SK-N-SH (cell line): ENCODE measurements around the gene DIAPH1. TPM values are rescaled to one million over a fixed set of nuclear protein-coding genes. Genes with fewer than 3 reads are reported as not detected.

Experiments
- CTCF ChIA-PET: fragments of 300-600, 350-600 bp; formaldehyde crosslinking; extraction: SDS; loops from one replicate; lab custom pipeline; 2021; lab: Yijun Ruan, JAX
- POLR2A ChIA-PET: fragments of 350-600 bp; sonication (Branson Sonifier 250); formaldehyde crosslinking; extraction: SDS; loops from one replicate; lab custom pipeline; 2020; ENCODE audit warnings: antibody characterized with exemption, inconsistent platforms; lab: Yijun Ruan, JAX
- DNase-seq: peaks from one replicate; pipeline ENCODE4 v3.0.0; 2012
- H2AFZ ChIP-seq: fragments of 200-600 bp; sonication (generic); 2 replicates; pipeline ENCODE4 v1.8.1; 2016; ENCODE audit warnings: antibody characterized with exemption, mild to moderate bottlenecking, low read depth
- H3F3A ChIP-seq: fragments of 200-600 bp; sonication (generic); replicated peaks from 2 replicates; pipeline ENCODE3; 2016; ENCODE audit warnings: antibody characterized with exemption, mild to moderate bottlenecking; ENCODE audit not compliant: insufficient read depth
- H3K27ac ChIP-seq, 2 experiments: fragments of 200-500 bp in 1 of 2; fragments of 200-600 bp in 1 of 2; sonication (Bioruptor generic) in 1 of 2; sonication (generic), shearing (Covaris generic) in 1 of 2; 2 replicates each; pipeline versions ENCODE4 v1.5.1 to v1.6.1; 2014 to 2016; ENCODE audit warnings: low read depth in 2 of 2, inconsistent platforms in 1 of 2, low read length in 1 of 2, mild to moderate bottlenecking in 1 of 2, mixed read lengths in 1 of 2
- H3K27me3 ChIP-seq: fragments of 200-600 bp; sonication (generic), shearing (Covaris generic); 2 replicates; pipeline ENCODE4 v1.6.1; 2016; ENCODE audit warnings: mixed run types; ENCODE audit not compliant: insufficient read depth
- H3K36me3 ChIP-seq, 2 experiments: fragments of 200-500 bp in 1 of 2; fragments of 200-600 bp in 1 of 2; sonication (Bioruptor generic) in 1 of 2; sonication (generic) in 1 of 2; replicated peaks in 1 of 2; 2 replicates each; pipeline versions ENCODE3 to v1.5.1; 2014 to 2016; ENCODE audit warnings: low read length in 1 of 2, mild to moderate bottlenecking in 1 of 2; ENCODE audit not compliant: insufficient read depth in 2 of 2, control insufficient read depth in 1 of 2
- H3K4me1 ChIP-seq, 2 experiments: fragments of 200-500 bp in 1 of 2; fragments of 200-600 bp in 1 of 2; sonication (Bioruptor generic) in 1 of 2; sonication (generic), shearing (Covaris generic) in 1 of 2; 2 replicates each; pipeline versions ENCODE4 v1.5.1 to v1.6.1; 2014 to 2016; ENCODE audit warnings: low read depth in 1 of 2, low read length in 1 of 2, mixed run types in 1 of 2; ENCODE audit not compliant: insufficient read depth in 2 of 2, control insufficient read depth in 1 of 2
- H3K4me2 ChIP-seq: fragments of 200-600 bp; sonication (generic), shearing (Covaris generic); 2 replicates; pipeline ENCODE4 v1.6.1; 2017; ENCODE audit warnings: mixed run types
- H3K4me3 ChIP-seq, 2 experiments: fragments of 200-500 bp in 1 of 2; fragments of 200-600 bp in 1 of 2; sonication (Bioruptor generic) in 1 of 2; sonication (generic), shearing (Covaris generic) in 1 of 2; 2 replicates each; pipeline versions ENCODE4 v1.5.1 to v1.8.1; 2014 to 2016; ENCODE audit warnings: low read depth in 2 of 2, inconsistent platforms in 1 of 2, low read length in 1 of 2, mild to moderate bottlenecking in 1 of 2, mixed read lengths in 1 of 2, moderate library complexity in 1 of 2
- H3K79me2 ChIP-seq: fragments of 200-600 bp; sonication (generic); 2 replicates; pipeline ENCODE4 v1.8.1; 2017; ENCODE audit warnings: mild to moderate bottlenecking; ENCODE audit not compliant: insufficient read depth
- H3K9ac ChIP-seq: fragments of 200-600 bp; sonication (generic); 2 replicates; pipeline ENCODE4 v1.6.1; 2017; ENCODE audit warnings: mixed run types
- H3K9me2 ChIP-seq: fragments of 200-600 bp; sonication (generic); 2 replicates; pipeline ENCODE4 v1.6.1; 2017; ENCODE audit warnings: mixed run types
- H3K9me3 ChIP-seq: fragments of 200-600 bp; sonication (generic); 2 replicates; pipeline ENCODE4 v1.6.1; 2017; ENCODE audit warnings: mixed run types, mild to moderate bottlenecking, moderate library complexity
- H4K20me1 ChIP-seq: fragments of 200-600 bp; sonication (generic); 2 replicates; pipeline ENCODE4 v1.6.1; 2017; ENCODE audit warnings: mild to moderate bottlenecking, mixed run types; ENCODE audit not compliant: insufficient read depth
- EP300 ChIP-seq, 2 experiments: IDR thresholded peaks; 2 replicates each; pipeline versions ENCODE4 v1.4.0 to v1.6.1; 2012; ENCODE audit warnings: borderline replicate concordance in 1 of 2, low read depth in 1 of 2, low read length in 1 of 2
- FOSL2 ChIP-seq: IDR thresholded peaks from 2 replicates; pipeline ENCODE4 v1.4.0; 2012; ENCODE audit warnings: low read depth, mild to moderate bottlenecking, moderate library complexity, borderline replicate concordance
- FOXM1 ChIP-seq: IDR thresholded peaks from 2 replicates; pipeline ENCODE4 v1.4.0; 2012; ENCODE audit warnings: low read depth, mild to moderate bottlenecking
- GABPA ChIP-seq: IDR thresholded peaks from 2 replicates; pipeline ENCODE4 v1.4.0; 2012; ENCODE audit warnings: low read depth, mild to moderate bottlenecking
- GATA2 ChIP-seq: sonication (generic); formaldehyde crosslinking; IDR thresholded peaks from 2 replicates; pipeline ENCODE4 v1.5.0; 2020; ENCODE audit warnings: mild to moderate bottlenecking, missing genetic modification reagents
- JUND ChIP-seq: IDR thresholded peaks from 2 replicates; pipeline ENCODE4 v1.4.0; 2012
- MEF2A ChIP-seq: IDR thresholded peaks from 2 replicates; pipeline ENCODE4 v1.4.0; 2012; ENCODE audit warnings: low read depth, borderline replicate concordance
- NFIC ChIP-seq: IDR thresholded peaks from 2 replicates; pipeline ENCODE4 v1.4.0; 2012; ENCODE audit warnings: borderline replicate concordance
- NRF1 ChIP-seq: IDR thresholded peaks from 2 replicates; pipeline ENCODE4 v1.6.1; 2012; ENCODE audit warnings: low read depth, mild to moderate bottlenecking, low read length
- POLR2AphosphoS5 ChIP-seq: IDR thresholded peaks from 2 replicates; pipeline ENCODE4 v1.6.1; 2012; ENCODE audit warnings: low read depth, low read length
- RAD21 ChIP-seq: IDR thresholded peaks from 2 replicates; pipeline ENCODE4 v1.6.1; 2012; ENCODE audit warnings: mild to moderate bottlenecking, low read length
- RXRA ChIP-seq: IDR thresholded peaks from 2 replicates; pipeline ENCODE4 v1.4.0; 2012; ENCODE audit warnings: low read depth, mild to moderate bottlenecking, borderline replicate concordance
- SIN3A ChIP-seq: IDR thresholded peaks from 2 replicates; pipeline ENCODE4 v1.6.1; 2012; ENCODE audit warnings: low read depth, mild to moderate bottlenecking, low read length, moderate library complexity, borderline replicate concordance
- SMC3 ChIP-seq: IDR thresholded peaks from 2 replicates; pipeline ENCODE4 v1.6.1; 2012; ENCODE audit warnings: low read depth, low read length, improper control_type of control experiment
- TAF1 ChIP-seq: IDR thresholded peaks from 2 replicates; pipeline ENCODE4 v1.6.1; 2012; ENCODE audit warnings: low read depth, mild to moderate bottlenecking, low read length, moderate library complexity, borderline replicate concordance
- TCF12 ChIP-seq: IDR thresholded peaks from 2 replicates; pipeline ENCODE4 v1.4.0; 2012
- TEAD4 ChIP-seq: IDR thresholded peaks from 2 replicates; pipeline ENCODE4 v1.4.0; 2012; ENCODE audit warnings: mild to moderate bottlenecking, borderline replicate concordance; ENCODE audit not compliant: insufficient read depth
- YY1 ChIP-seq: IDR thresholded peaks from 2 replicates; pipeline ENCODE4 v1.4.0; 2012; ENCODE audit warnings: low read depth, mild to moderate bottlenecking
- WGBS: methylation state at CpG from one replicate; pipeline ENCODE4 v1.1.6; 2017; ENCODE audit warnings: low lambda C conversion rate; 5-methylcytosine and 5-hydroxymethylcytosine counted together
- polyA plus RNA-seq, 3 experiments: library from polyadenylated mRNA; depleted of rRNA; stranded (reverse); fragments of >200 nt; gene quantifications; 2 replicates each; pipeline ENCODE4 v1.2.3, GENCODE V29; 2012
- TF ChIP-seq, protein P1 (sequence below): IDR thresholded peaks from 2 replicates; pipeline ENCODE4 v1.4.0; 2012; ENCODE audit warnings: low read depth
- TF ChIP-seq, protein P2 (sequence below): IDR thresholded peaks from 2 replicates; pipeline ENCODE4 v1.6.1; 2012; ENCODE audit warnings: mild to moderate bottlenecking, low read depth, low read length, moderate library complexity
- TF ChIP-seq, protein P3 (sequence below): IDR thresholded peaks from 2 replicates; pipeline ENCODE4 v1.4.0; 2012; ENCODE audit warnings: low read depth, borderline replicate concordance
- TF ChIP-seq, protein P4 (sequence below): fragments of 150-350 bp; IDR thresholded peaks from 2 replicates; pipeline ENCODE4 v1.6.1; 2017; ENCODE audit warnings: antibody characterized with exemption, low read length, low read depth, borderline replicate concordance
- TF ChIP-seq, protein P5 (sequence below): fragments of 200-600 bp; sonication (generic); IDR thresholded peaks from 2 replicates; pipeline ENCODE4 v1.6.1; 2017; ENCODE audit warnings: antibody characterized with exemption, mild to moderate bottlenecking, moderate library complexity
- TF ChIP-seq, protein P6 (sequence below): IDR thresholded peaks from 2 replicates; pipeline ENCODE4; 2012

The DIAPH1 gene
- polyA plus RNA-seq, 1 of the 3 experiments (the other 2 are of a cell fraction), result 30.4 TPM

DNA sequence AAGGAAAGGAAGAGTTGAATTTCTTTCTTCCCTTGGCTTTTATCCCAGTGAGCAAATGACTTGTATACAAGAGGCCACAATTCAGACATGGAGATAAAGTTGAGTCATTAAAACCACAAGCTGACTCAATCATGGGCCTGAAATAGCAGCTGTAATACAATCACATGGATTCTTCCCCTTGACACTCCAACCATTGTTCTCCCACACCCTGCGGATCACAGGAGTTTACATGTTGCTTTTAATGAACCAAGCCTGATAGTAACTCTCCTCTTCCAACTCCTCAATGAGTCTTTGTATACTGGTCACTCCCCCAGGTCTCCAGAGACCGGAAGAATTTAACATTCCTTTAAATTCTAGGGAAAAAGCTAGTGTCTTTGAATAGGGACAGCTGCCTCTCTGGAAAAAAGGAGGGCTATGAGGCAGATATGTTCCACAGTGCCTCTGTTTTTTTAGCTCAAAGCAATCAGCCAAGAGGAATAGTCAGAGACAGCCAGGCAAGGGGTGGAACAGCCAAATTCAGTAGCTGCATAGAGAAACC, 97.5 kb downstream of the DIAPH1 start:
- Histone ChIP-seq H3K79me2 (peaks cover 22% of the 10 kb centered on the region), H4K20me1 (no peaks in the 10 kb centered on the region), H3K27ac (peak overlapping the region; percentile 75 to 99), H3F3A (peaks cover 56% of the 10 kb centered on the region), H3K9me3 (no peaks in the 10 kb centered on the region), H3K4me3 (peak overlapping the region in 1 of 2 experiments; percentile 28; a peak in 1 of 4 replicates), H3K4me1 (peaks cover 50 to 71% of the 10 kb centered on the region in 2 experiments), H3K27me3 (no peaks in the 10 kb centered on the region), H2AFZ (no peak overlapping the region), H3K9me2 (no peaks in the 10 kb centered on the region), H3K36me3 (peaks cover 31% of the 10 kb centered on the region in 2 experiments), H3K9ac (peak overlapping the region; percentile 72), H3K4me2 (peak overlapping the region; percentile 73)
- WGBS, result 32% methylated on average over 2 of the region's 2 CpGs
- POLR2A ChIA-PET, result no interaction called here
- CTCF ChIA-PET, result interaction anchor here (2.3 to 13.1 kb wide), 5 partner anchors 7 to 46 kb away, joined by 11 to 191 read pairs (median 92); partner anchors contain the start of gene PCDHGC3
- DNase-seq, result no peak
- TF ChIP-seq, protein P1, sequence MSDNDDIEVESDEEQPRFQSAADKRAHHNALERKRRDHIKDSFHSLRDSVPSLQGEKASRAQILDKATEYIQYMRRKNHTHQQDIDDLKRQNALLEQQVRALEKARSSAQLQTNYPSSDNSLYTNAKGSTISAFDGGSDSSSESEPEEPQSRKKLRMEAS, result peak; percentile 89
- TF ChIP-seq TCF12 (peak; percentile 95), TAF1 (peak; percentile 39; the same call in 1 of the 2 replicates), EP300 (IDR thresholded peaks at IDR 0.05; ENCODE audit: borderline replicate concordance in 1 of 2, low read depth in 1 of 2, low read length in 1 of 2) (peak in 1 of 2 experiments; percentile 94; a peak in 2 of 4 replicates), GATA2 (CRISPR knock-in tag) (no peak), RAD21 (no peak), TEAD4 (peak; percentile 87; the same call in 1 of the 2 replicates), YY1 (peak; percentile 58; the same call in 1 of the 2 replicates), RXRA (peak; percentile 95; the same call in 1 of the 2 replicates), FOXM1 (0 out of 2 replicates have a peak, but pooled peaks have one; percentile 68), NRF1 (no peak), SIN3A (peak; percentile 86), MEF2A (peak; percentile 100), POLR2AphosphoS5 (peak; percentile 94), NFIC (peak; percentile 95), JUND (peak; percentile 99), FOSL2 (peak; percentile 99), GABPA (0 out of 2 replicates have a peak, but pooled peaks have one; percentile 20), SMC3 (no peak)
- TF ChIP-seq, protein P2, sequence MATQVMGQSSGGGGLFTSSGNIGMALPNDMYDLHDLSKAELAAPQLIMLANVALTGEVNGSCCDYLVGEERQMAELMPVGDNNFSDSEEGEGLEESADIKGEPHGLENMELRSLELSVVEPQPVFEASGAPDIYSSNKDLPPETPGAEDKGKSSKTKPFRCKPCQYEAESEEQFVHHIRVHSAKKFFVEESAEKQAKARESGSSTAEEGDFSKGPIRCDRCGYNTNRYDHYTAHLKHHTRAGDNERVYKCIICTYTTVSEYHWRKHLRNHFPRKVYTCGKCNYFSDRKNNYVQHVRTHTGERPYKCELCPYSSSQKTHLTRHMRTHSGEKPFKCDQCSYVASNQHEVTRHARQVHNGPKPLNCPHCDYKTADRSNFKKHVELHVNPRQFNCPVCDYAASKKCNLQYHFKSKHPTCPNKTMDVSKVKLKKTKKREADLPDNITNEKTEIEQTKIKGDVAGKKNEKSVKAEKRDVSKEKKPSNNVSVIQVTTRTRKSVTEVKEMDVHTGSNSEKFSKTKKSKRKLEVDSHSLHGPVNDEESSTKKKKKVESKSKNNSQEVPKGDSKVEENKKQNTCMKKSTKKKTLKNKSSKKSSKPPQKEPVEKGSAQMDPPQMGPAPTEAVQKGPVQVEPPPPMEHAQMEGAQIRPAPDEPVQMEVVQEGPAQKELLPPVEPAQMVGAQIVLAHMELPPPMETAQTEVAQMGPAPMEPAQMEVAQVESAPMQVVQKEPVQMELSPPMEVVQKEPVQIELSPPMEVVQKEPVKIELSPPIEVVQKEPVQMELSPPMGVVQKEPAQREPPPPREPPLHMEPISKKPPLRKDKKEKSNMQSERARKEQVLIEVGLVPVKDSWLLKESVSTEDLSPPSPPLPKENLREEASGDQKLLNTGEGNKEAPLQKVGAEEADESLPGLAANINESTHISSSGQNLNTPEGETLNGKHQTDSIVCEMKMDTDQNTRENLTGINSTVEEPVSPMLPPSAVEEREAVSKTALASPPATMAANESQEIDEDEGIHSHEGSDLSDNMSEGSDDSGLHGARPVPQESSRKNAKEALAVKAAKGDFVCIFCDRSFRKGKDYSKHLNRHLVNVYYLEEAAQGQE, result no peak; the same call in 1 of the 2 replicates
- TF ChIP-seq, protein P3, sequence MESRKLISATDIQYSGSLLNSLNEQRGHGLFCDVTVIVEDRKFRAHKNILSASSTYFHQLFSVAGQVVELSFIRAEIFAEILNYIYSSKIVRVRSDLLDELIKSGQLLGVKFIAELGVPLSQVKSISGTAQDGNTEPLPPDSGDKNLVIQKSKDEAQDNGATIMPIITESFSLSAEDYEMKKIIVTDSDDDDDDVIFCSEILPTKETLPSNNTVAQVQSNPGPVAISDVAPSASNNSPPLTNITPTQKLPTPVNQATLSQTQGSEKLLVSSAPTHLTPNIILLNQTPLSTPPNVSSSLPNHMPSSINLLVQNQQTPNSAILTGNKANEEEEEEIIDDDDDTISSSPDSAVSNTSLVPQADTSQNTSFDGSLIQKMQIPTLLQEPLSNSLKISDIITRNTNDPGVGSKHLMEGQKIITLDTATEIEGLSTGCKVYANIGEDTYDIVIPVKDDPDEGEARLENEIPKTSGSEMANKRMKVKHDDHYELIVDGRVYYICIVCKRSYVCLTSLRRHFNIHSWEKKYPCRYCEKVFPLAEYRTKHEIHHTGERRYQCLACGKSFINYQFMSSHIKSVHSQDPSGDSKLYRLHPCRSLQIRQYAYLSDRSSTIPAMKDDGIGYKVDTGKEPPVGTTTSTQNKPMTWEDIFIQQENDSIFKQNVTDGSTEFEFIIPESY, result peak; percentile 78
- TF ChIP-seq, protein P4, sequence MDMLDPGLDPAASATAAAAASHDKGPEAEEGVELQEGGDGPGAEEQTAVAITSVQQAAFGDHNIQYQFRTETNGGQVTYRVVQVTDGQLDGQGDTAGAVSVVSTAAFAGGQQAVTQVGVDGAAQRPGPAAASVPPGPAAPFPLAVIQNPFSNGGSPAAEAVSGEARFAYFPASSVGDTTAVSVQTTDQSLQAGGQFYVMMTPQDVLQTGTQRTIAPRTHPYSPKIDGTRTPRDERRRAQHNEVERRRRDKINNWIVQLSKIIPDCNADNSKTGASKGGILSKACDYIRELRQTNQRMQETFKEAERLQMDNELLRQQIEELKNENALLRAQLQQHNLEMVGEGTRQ, result no peak
- TF ChIP-seq, protein P5, sequence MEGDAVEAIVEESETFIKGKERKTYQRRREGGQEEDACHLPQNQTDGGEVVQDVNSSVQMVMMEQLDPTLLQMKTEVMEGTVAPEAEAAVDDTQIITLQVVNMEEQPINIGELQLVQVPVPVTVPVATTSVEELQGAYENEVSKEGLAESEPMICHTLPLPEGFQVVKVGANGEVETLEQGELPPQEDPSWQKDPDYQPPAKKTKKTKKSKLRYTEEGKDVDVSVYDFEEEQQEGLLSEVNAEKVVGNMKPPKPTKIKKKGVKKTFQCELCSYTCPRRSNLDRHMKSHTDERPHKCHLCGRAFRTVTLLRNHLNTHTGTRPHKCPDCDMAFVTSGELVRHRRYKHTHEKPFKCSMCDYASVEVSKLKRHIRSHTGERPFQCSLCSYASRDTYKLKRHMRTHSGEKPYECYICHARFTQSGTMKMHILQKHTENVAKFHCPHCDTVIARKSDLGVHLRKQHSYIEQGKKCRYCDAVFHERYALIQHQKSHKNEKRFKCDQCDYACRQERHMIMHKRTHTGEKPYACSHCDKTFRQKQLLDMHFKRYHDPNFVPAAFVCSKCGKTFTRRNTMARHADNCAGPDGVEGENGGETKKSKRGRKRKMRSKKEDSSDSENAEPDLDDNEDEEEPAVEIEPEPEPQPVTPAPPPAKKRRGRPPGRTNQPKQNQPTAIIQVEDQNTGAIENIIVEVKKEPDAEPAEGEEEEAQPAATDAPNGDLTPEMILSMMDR, result no peak
- TF ChIP-seq, protein P6, sequence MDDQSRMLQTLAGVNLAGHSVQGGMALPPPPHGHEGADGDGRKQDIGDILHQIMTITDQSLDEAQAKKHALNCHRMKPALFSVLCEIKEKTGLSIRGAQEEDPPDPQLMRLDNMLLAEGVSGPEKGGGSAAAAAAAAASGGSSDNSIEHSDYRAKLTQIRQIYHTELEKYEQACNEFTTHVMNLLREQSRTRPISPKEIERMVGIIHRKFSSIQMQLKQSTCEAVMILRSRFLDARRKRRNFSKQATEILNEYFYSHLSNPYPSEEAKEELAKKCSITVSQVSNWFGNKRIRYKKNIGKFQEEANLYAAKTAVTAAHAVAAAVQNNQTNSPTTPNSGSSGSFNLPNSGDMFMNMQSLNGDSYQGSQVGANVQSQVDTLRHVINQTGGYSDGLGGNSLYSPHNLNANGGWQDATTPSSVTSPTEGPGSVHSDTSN, result peak; percentile 83
